ENCODE measurements around the gene DEDD2. TPM values are rescaled to one million over a fixed set of nuclear protein-coding genes. Genes with fewer than 3 reads are reported as not detected.

DEDD2 gene
- total RNA-seq, 4 donors from 2014 or later, result 20.6 to 60.2 (median 51.6) TPM

GRCh38 chr19:42156571-42156970 lies 60.9 kb downstream of the DEDD2 start:
- no peak overlapping the region for H3K4me3 ChIP-seq
- peaks cover 0 to 3% of the 10 kb centered on the region in 2 donors for H3K27me3 ChIP-seq
- no peak overlapping the region for H3K27ac ChIP-seq
- H3K4me1 ChIP-seq, result peaks cover 0 to 8% (median 0%) of the 10 kb centered on the region in 4 donors
- H3K9me3 ChIP-seq, result no peaks in the 10 kb centered on the region
- DNase-seq, result no peak
- TF ChIP-seq, protein P1, sequence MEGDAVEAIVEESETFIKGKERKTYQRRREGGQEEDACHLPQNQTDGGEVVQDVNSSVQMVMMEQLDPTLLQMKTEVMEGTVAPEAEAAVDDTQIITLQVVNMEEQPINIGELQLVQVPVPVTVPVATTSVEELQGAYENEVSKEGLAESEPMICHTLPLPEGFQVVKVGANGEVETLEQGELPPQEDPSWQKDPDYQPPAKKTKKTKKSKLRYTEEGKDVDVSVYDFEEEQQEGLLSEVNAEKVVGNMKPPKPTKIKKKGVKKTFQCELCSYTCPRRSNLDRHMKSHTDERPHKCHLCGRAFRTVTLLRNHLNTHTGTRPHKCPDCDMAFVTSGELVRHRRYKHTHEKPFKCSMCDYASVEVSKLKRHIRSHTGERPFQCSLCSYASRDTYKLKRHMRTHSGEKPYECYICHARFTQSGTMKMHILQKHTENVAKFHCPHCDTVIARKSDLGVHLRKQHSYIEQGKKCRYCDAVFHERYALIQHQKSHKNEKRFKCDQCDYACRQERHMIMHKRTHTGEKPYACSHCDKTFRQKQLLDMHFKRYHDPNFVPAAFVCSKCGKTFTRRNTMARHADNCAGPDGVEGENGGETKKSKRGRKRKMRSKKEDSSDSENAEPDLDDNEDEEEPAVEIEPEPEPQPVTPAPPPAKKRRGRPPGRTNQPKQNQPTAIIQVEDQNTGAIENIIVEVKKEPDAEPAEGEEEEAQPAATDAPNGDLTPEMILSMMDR (IDR thresholded peaks at IDR 0.05), result no peak
- no peak for TF ChIP-seq POLR2A (IDR thresholded peaks at IDR 0.05)
- H3K36me3 ChIP-seq, result no peaks in the 10 kb centered on the region

GRCh38 chr19:42155796-42156195 lies 61.7 kb downstream of the DEDD2 start:
- Histone ChIP-seq H3K27me3 (peaks cover 0 to 4% of the 10 kb centered on the region in 2 donors), H3K4me3 (no peak overlapping the region), H3K4me1 (peaks cover 0 to 8% (median 0%) of the 10 kb centered on the region in 4 donors), H3K9me3 (no peaks in the 10 kb centered on the region), H3K27ac (no peak overlapping the region), H3K36me3 (no peaks in the 10 kb centered on the region)
- no peak for DNase-seq
- TF ChIP-seq POLR2A (IDR thresholded peaks at IDR 0.05), result no peak
- TF ChIP-seq, protein P1 (IDR thresholded peaks at IDR 0.05), result no peak

GRCh38 chr19:42154471-42155323 lies 62.8 kb downstream of the DEDD2 start:
- peak in 2 of 3 donors; percentile 53 to 57 for DNase-seq
- H3K36me3 ChIP-seq, result no peaks in the 10 kb centered on the region
- H3K9me3 ChIP-seq, result no peaks in the 10 kb centered on the region
- H3K4me1 ChIP-seq, result peaks cover 0 to 8% (median 0%) of the 10 kb centered on the region in 4 donors
- peaks cover 0 to 4% of the 10 kb centered on the region in 2 donors for H3K27me3 ChIP-seq
- no peak overlapping the region for H3K4me3 ChIP-seq
- H3K27ac ChIP-seq, result peak overlapping the region in 1 of 4 donors; percentile 25
- TF ChIP-seq POLR2A (IDR thresholded peaks at IDR 0.05), result no peak
- TF ChIP-seq, protein P1 (IDR thresholded peaks at IDR 0.05), result no peak

- Histone ChIP-seq H3K27ac (no peak overlapping the region), H3K9me3 (no peaks in the 10 kb centered on the region), H3K4me1 (peaks cover 0 to 8% (median 0%) of the 10 kb centered on the region in 4 donors), H3K36me3 (no peaks in the 10 kb centered on the region), H3K27me3 (peaks cover 0 to 4% of the 10 kb centered on the region in 2 donors), H3K4me3 (no peak overlapping the region)
- no peak for DNase-seq
- TF ChIP-seq, protein P1 (IDR thresholded peaks at IDR 0.05), result no peak
Measured at GRCh38 chr19:42153672-42154433, 63.6 kb downstream of the DEDD2 start.

DNA sequence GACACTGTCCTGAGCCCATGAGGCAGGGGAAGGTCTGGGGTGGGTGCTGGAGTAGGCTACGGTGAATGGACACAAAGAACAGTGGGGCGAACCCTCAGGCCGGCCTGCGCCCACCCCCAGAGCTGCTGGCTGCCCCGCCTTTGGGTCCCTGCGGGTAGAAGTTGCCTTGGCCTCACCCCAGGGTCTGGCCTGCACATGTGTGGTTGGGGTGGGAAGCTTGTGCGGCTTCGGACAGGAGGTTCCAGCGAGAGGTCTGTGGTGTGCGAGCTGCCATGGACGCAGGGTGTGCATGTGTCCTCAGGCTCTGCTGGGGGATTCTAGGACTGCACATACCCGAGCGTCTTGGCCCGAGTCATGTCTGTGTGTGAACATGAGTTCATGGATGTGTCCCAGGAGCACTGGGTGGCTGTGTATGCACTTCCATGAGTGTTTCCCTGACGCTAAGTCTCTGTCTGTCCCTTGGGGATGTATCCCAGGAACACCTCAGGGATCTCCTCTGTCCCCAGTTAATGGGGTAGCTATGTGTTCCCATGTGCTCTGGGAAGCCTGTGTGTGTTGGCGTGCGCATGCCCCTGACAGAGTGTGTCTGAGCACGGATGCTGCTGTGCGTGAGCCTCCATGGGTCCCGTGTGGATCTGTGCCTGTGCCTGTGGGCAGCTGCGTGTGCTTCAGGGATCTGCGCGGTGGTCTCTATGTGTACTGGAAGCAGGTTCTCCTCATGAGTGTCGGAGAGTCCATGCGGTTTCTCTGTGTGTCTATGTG lies 64.4 kb downstream of the DEDD2 start:
- H3K9me3 ChIP-seq, result no peaks in the 10 kb centered on the region
- TF ChIP-seq, protein P1 (IDR thresholded peaks at IDR 0.05), result no peak
- TF ChIP-seq POLR2A (IDR thresholded peaks at IDR 0.05), result no peak
- no peak overlapping the region for H3K27ac ChIP-seq
- DNase-seq, result no peak
- H3K27me3 ChIP-seq, result peaks cover 0 to 4% of the 10 kb centered on the region in 2 donors
- H3K4me3 ChIP-seq, result no peak overlapping the region
- no peaks in the 10 kb centered on the region for H3K36me3 ChIP-seq
- peaks cover 0 to 8% (median 0%) of the 10 kb centered on the region in 4 donors for H3K4me1 ChIP-seq
